PFSK-1 (cell line): ENCODE data around the gene TUBA8.

Experiments used
- POLR2AphosphoS5 ChIP-seq: IDR thresholded peaks from 2 replicates; pipeline ENCODE4 v1.6.1; 2012; ENCODE audit warnings: low read depth, mild to moderate bottlenecking, control low read depth, low read length, moderate library complexity
- TF ChIP-seq, protein P1 (sequence below), 2 experiments: IDR thresholded peaks; 2 replicates each; pipeline versions ENCODE4 v1.6.1 to v1.8.0; 2011 to 2012; ENCODE audit warnings: low read depth in 2 of 2, low read length in 2 of 2, control low read depth in 1 of 2, inconsistent platforms in 1 of 2, mild to moderate bottlenecking in 1 of 2, moderate library complexity in 1 of 2; ENCODE audit not compliant: insufficient read depth in 1 of 2

DNA sequence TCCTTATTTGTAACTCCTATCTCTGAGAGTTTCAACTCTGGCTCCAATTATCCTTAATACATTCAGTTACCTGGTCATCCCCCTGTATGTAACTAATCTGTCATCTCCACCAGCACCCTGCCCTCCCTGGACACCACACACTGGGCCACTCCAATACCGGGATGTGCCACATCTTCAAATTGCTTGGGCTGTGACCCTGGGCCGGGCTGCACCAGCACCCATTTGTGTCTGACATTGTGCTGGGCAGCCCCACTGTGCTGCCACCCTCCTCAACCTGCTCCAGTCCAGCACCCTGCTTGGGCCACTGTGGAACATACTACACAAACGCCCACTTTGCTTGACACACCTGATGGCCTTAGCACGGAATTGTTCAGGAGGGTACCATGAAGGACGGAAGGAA lies 37.2 kb downstream of the TUBA8 start:
- TF ChIP-seq, protein P1, sequence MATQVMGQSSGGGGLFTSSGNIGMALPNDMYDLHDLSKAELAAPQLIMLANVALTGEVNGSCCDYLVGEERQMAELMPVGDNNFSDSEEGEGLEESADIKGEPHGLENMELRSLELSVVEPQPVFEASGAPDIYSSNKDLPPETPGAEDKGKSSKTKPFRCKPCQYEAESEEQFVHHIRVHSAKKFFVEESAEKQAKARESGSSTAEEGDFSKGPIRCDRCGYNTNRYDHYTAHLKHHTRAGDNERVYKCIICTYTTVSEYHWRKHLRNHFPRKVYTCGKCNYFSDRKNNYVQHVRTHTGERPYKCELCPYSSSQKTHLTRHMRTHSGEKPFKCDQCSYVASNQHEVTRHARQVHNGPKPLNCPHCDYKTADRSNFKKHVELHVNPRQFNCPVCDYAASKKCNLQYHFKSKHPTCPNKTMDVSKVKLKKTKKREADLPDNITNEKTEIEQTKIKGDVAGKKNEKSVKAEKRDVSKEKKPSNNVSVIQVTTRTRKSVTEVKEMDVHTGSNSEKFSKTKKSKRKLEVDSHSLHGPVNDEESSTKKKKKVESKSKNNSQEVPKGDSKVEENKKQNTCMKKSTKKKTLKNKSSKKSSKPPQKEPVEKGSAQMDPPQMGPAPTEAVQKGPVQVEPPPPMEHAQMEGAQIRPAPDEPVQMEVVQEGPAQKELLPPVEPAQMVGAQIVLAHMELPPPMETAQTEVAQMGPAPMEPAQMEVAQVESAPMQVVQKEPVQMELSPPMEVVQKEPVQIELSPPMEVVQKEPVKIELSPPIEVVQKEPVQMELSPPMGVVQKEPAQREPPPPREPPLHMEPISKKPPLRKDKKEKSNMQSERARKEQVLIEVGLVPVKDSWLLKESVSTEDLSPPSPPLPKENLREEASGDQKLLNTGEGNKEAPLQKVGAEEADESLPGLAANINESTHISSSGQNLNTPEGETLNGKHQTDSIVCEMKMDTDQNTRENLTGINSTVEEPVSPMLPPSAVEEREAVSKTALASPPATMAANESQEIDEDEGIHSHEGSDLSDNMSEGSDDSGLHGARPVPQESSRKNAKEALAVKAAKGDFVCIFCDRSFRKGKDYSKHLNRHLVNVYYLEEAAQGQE (IDR thresholded peaks at IDR 0.05; ENCODE audit: insufficient read depth in 1 of 2, low read depth in 2 of 2, low read length in 2 of 2), result no peak
- no peak for TF ChIP-seq POLR2AphosphoS5
